K562 (cell line): ENCODE data around the gene ASAH2B. TPM values are rescaled to one million over a fixed set of nuclear protein-coding genes. Genes with fewer than 3 reads are reported as not detected.
"Not testable (repeated sequence)": the region's sequence is repeated elsewhere in the genome, so short reads cannot be mapped to it uniquely, and the experiment has no call there.

ENCODE experiments used
- ATAC-seq: fragments of 200-7000 bp; cut with Tn5 transposase; 3 replicates; pipeline ENCODE4 v1.9.1; 2020; ENCODE audit warnings: moderate library complexity
- BruUV-seq: library from RNA; stranded (reverse); fragments of 400-500 nt; replicated peaks from 2 replicates; lab custom pipeline; 2021; lab: Mats Ljungman, UMichigan
- CTCF ChIA-PET: fragments of 300-600 bp; formaldehyde crosslinking; extraction: SDS; loops from one replicate; lab custom pipeline; 2021; ENCODE audit warnings: low intra/inter-chr PET ratio; lab: Yijun Ruan, JAX
- POLR2A ChIA-PET: fragments of 300-600, 350-650 bp; sonication (Branson Sonifier 250); formaldehyde crosslinking; extraction: SDS; loops from one replicate; lab custom pipeline; 2021; ENCODE audit warnings: antibody characterized with exemption, inconsistent platforms; lab: Yijun Ruan, JAX
- DNase-seq, 4 experiments: peaks; one replicate each; pipeline versions ENCODE4 v3.0.0 to v3.0.0-alpha.2; 2011 to 2018; ENCODE audit warnings: low spot score in 3 of 4, mixed read lengths in 3 of 4; ENCODE audit errors: extremely low read depth in 1 of 4
- FAIRE-seq: peaks from 2 replicates; lab custom pipeline; 2011; peaks lifted over from hg19 to GRCh38; lab: Jason Lieb, UNC
- H2AFZ ChIP-seq: 2 replicates; pipeline ENCODE4 v1.6.0; 2011; ENCODE audit warnings: low read depth, low read length, control low read depth, inconsistent platforms
- H3K27ac ChIP-seq: fragments of 200-600 bp; 3 replicates; pipeline ENCODE4 v1.8.0; 2011; ENCODE audit warnings: low read depth, mild to moderate bottlenecking, control low read depth, inconsistent platforms, low read length, moderate library complexity, mixed read lengths; ENCODE audit errors: extremely low read depth
- H3K27me3 ChIP-seq, 2 experiments: fragments of 300-600 bp in 1 of 2; 2 replicates in 1 of 2; 3 replicates in 1 of 2; pipeline versions ENCODE4 v1.6.0 to v1.8.0; 2011; ENCODE audit warnings: inconsistent platforms in 2 of 2, low read length in 2 of 2, mild to moderate bottlenecking in 1 of 2, mixed read lengths in 1 of 2, moderate library complexity in 1 of 2; ENCODE audit not compliant: control insufficient read depth in 2 of 2, insufficient read depth in 2 of 2
- H3K36me3 ChIP-seq: fragments of 300-600 bp; 3 replicates; pipeline ENCODE4 v1.8.0; 2011; ENCODE audit warnings: mild to moderate bottlenecking, low read length, inconsistent platforms; ENCODE audit not compliant: control insufficient read depth, insufficient read depth
- H3K4me1 ChIP-seq, 2 experiments: fragments of 200-600 bp in 1 of 2; replicated peaks in 1 of 2; 2 replicates in 1 of 2; 3 replicates in 1 of 2; pipeline versions ENCODE4 v1.5.1 to v1.8.0; 2011; ENCODE audit warnings: inconsistent platforms in 2 of 2, low read length in 2 of 2, mild to moderate bottlenecking in 1 of 2, mixed read lengths in 1 of 2, moderate library complexity in 1 of 2; ENCODE audit not compliant: control insufficient read depth in 2 of 2, insufficient read depth in 2 of 2
- H3K4me2 ChIP-seq: 2 replicates; pipeline ENCODE4 v1.6.1; 2011; ENCODE audit warnings: low read length, control low read depth, inconsistent platforms, mixed read lengths; ENCODE audit not compliant: insufficient read depth
- H3K4me3 ChIP-seq: fragments of 200-600 bp; sonication (generic), shearing (Covaris generic); 2 replicates; pipeline ENCODE4 v1.5.1; 2016; ENCODE audit warnings: control low read depth, inconsistent platforms
- H3K79me2 ChIP-seq: fragments of 200-600 bp; 3 replicates; pipeline ENCODE4 v1.8.0; 2011; ENCODE audit warnings: low read length, inconsistent platforms; ENCODE audit not compliant: control insufficient read depth, insufficient read depth
- H3K9ac ChIP-seq, 2 experiments: 2 replicates each; pipeline versions ENCODE4 v1.6.0 to v1.6.1; 2011; ENCODE audit warnings: low read depth in 2 of 2, low read length in 2 of 2, control low read depth in 1 of 2, inconsistent platforms in 1 of 2, mild to moderate bottlenecking in 1 of 2, mixed read lengths in 1 of 2; ENCODE audit not compliant: insufficient read depth in 1 of 2
- H3K9me1 ChIP-seq: one replicate; pipeline ENCODE4 v1.6.0; 2011; ENCODE audit warnings: inconsistent platforms, mild to moderate bottlenecking, low read length, moderate library complexity; ENCODE audit not compliant: control insufficient read depth, insufficient read depth
- H3K9me3 ChIP-seq: replicated peaks from 2 replicates; pipeline ENCODE4 v1.5.1; 2011; ENCODE audit warnings: low read depth, low read length, inconsistent platforms; ENCODE audit not compliant: control insufficient read depth, insufficient read depth
- H4K20me1 ChIP-seq: replicated peaks from 2 replicates; pipeline ENCODE4 v1.6.1; 2011; ENCODE audit warnings: low read length, inconsistent platforms, mixed read lengths; ENCODE audit not compliant: control insufficient read depth, insufficient read depth
- WGBS: fragments of 100-300 bp; shearing (Covaris generic); methylation state at CpG from one replicate; pipeline ENCODE4 v1.1.6; 2016; ENCODE audit warnings: low coverage, mixed read lengths; ENCODE audit not compliant: insufficient coverage; ENCODE audit errors: missing lambda C conversion rate; 5-methylcytosine and 5-hydroxymethylcytosine counted together
- in situ Hi-C: fragments of 300-500 bp; cut with MboI; formaldehyde crosslinking; loops from 4 replicates; pipeline ENCODE4 v1.15.0; 2018; ENCODE audit warnings: inconsistent platforms, mixed read lengths
- intact Hi-C: fragments of 100-400 bp; cut with micrococcal nuclease; formaldehyde crosslinking; loops from 2 replicates; pipeline ENCODE4 v1.14.2; 2022
- polyA plus RNA-seq, 8 experiments: library from polyadenylated mRNA; depleted of rRNA in 4 of 8; stranded (reverse) in 5 of 8; unstranded in 3 of 8; fragments of >200 nt; fragmentation: Nextera tagmentation in 2 of 8; fragmentation: Illumina TruSeq in 1 of 8; extraction: Ambion mirVana in 2 of 8; extraction: Trizol in 1 of 8; gene quantifications; 2 replicates each; pipeline versions ENCODE4 v1.2.1 to v1.2.3, GENCODE V29; 2011 to 2014; ENCODE audit warnings: inconsistent platforms in 1 of 8, missing spikeins in 1 of 8
- total RNA-seq, 7 experiments: library from RNA; depleted of rRNA in 6 of 7; stranded (reverse); fragments of >200 nt in 6 of 7; fragmentation: Illumina TruSeq in 2 of 7; extraction: Trizol in 2 of 7; gene quantifications; 2 replicates each; pipeline versions ENCODE4 v1.2.1 to v1.2.3, GENCODE V29; 2011 to 2021; ENCODE audit warnings: low replicate concordance in 1 of 7

Gene ASAH2B
- total and polyA plus RNA-seq, 9 of the 15 experiments (the other 6 are each of a cell fraction or from before 2014, with no cell fraction given) = 5.0 to 18.3 (median 14.4) TPM

DNA sequence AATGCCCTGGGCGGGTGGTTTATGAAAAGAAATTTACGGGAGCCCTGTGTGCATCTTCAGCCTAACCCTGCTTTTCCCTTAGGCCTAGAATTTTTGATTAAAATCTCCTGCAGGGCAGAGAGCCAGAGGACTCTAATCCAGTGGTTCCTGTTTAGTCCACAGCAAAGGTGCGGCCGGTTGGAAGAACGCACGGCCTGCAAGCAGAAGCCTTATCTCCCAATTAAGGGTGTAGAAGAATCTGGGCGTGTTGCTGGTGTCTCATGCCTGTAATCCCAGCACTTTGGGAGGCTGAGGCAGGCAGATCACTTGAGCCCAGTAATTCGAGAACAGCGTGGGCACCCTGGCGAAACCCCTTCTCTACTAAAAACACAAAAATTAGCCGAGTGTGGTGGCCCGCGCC, 29.5 kb upstream of the ASAH2B start:
- CTCF ChIA-PET, H3K4me3 ChIP-seq, intact Hi-C loops, H3K4me1 ChIP-seq, in situ Hi-C loops, POLR2A ChIA-PET, H4K20me1 ChIP-seq, ATAC-seq, H3K4me2 ChIP-seq, H3K9me3 ChIP-seq, H3K27ac ChIP-seq, BruUV-seq, H3K79me2 ChIP-seq, DNase-seq, H3K9me1 ChIP-seq, H3K36me3 ChIP-seq, FAIRE-seq, H3K27me3 ChIP-seq, H3K9ac ChIP-seq, H2AFZ ChIP-seq: not testable (repeated sequence)
- 19% methylated on average over 9 of the region's 13 CpGs for WGBS

DNA sequence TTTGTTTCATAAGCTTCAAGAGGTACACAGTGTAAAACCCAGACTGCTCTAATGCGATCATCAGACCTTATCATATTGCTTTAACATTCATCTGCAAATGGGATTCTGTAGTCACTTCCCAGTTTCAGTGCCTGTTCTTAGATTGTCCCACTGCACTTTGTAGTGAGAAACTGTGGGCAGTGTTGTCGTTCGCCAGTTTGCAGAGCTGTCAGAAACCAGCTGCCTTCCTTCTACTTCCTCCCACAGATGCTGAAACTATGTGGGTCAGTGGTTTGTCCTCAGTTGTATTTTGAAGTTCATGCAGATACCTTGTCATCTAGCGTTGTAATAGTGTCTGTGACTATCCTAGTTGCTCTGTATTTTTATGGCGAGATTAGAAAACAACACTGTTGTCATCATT, 15.9 kb upstream of the ASAH2B start:
- 0% methylated on average over 5 of the region's 5 CpGs for WGBS
- H3K9me3 ChIP-seq, H4K20me1 ChIP-seq, in situ Hi-C loops, H3K9me1 ChIP-seq, H3K27ac ChIP-seq, H2AFZ ChIP-seq, CTCF ChIA-PET, intact Hi-C loops, POLR2A ChIA-PET, H3K36me3 ChIP-seq, H3K9ac ChIP-seq, H3K4me3 ChIP-seq, H3K79me2 ChIP-seq, H3K4me1 ChIP-seq, H3K27me3 ChIP-seq, ATAC-seq, BruUV-seq, H3K4me2 ChIP-seq, DNase-seq, FAIRE-seq: not testable (repeated sequence)
